Lower leg skin (tissue), 3 donors: Measurements from ENCODE around the gene HHIPL1.

Source experiments
- CTCF ChIP-seq, 3 donors: fragments of 450-650 bp; IDR thresholded peaks; one replicate each; pipeline ENCODE4 v1.5.1; 2016; ENCODE audit warnings: antibody characterized with exemption in 3 of 3, mild to moderate bottlenecking in 3 of 3, moderate library complexity in 2 of 3
- POLR2A ChIP-seq, 2 donors: fragments of 450-650 bp; IDR thresholded peaks; one replicate each; pipeline ENCODE4 v1.6.1; 2016 to 2017; ENCODE audit warnings: antibody characterized with exemption in 2 of 2, mild to moderate bottlenecking in 1 of 2, moderate library complexity in 1 of 2

GRCh38 chr14:99677231-99678140 is 32.6 kb downstream of the HHIPL1 start:
- no peak for TF ChIP-seq CTCF (IDR thresholded peaks at IDR 0.05)
- TF ChIP-seq POLR2A (IDR thresholded peaks at IDR 0.05), result no peak
